ENCODE data around the gene TMEM63B.

GRCh38 chr6:44202972-44203750 is 75.8 kb downstream of the TMEM63B start:
- TF ChIP-seq CTCF (IDR thresholded peaks at IDR 0.05) (no peak), EP300 (IDR thresholded peaks at IDR 0.05) (no peak), POLR2A (IDR thresholded peaks at IDR 0.05) (no peak), POLR2AphosphoS5 (IDR thresholded peaks at IDR 0.05) (no peak)
